Bronchial epithelial cell (primary cell): ENCODE data around the gene STIM2. TPM values are rescaled to one million over a fixed set of nuclear protein-coding genes. Genes with fewer than 3 reads are reported as not detected.
"Not testable (repeated sequence)": the region's sequence is repeated elsewhere in the genome, so short reads cannot be mapped to it uniquely, and the experiment has no call there.

Experiments
- DNase-seq: peaks from one replicate; pipeline ENCODE4 v3.0.0-alpha.2; 2010; ENCODE audit warnings: low read depth
- FAIRE-seq: peaks from 2 replicates; lab custom pipeline; 2011; peaks lifted over from hg19 to GRCh38; lab: Jason Lieb, UNC
- H3K27me3 ChIP-seq: 2 replicates; pipeline ENCODE4 v1.5.1; 2011; ENCODE audit warnings: low read length; ENCODE audit not compliant: control insufficient read depth, insufficient read depth
- H3K36me3 ChIP-seq: 2 replicates; pipeline ENCODE4 v1.5.1; 2011; ENCODE audit warnings: low read length; ENCODE audit not compliant: control insufficient read depth, insufficient read depth
- H3K4me3 ChIP-seq: 2 replicates; pipeline ENCODE4 v1.5.1; 2011; ENCODE audit warnings: mild to moderate bottlenecking, low read depth, low read length, control low read depth
- CTCF ChIP-seq: IDR thresholded peaks from 2 replicates; pipeline ENCODE4 v1.5.1; 2011; ENCODE audit warnings: mild to moderate bottlenecking, moderate library complexity, low read length, control low read depth, inconsistent platforms; ENCODE audit not compliant: insufficient read depth, severe bottlenecking
- total RNA-seq: library from RNA; depleted of rRNA; stranded (reverse); fragments of >200 nt; gene quantifications from 2 replicates; pipeline ENCODE4 v1.2.1, GENCODE V29; 2014

Gene STIM2
- total RNA-seq, 1 donor from 2014 or later = 7.6 TPM

GRCh38 chr4:26822546-26822945 lies 38.1 kb upstream of the STIM2 start:
- DNase-seq (peak; percentile 17), FAIRE-seq (no peak)
- H3K27me3 ChIP-seq = no peaks in the 10 kb centered on the region
- TF ChIP-seq CTCF = no peak
- H3K36me3 ChIP-seq = no peaks in the 10 kb centered on the region
- no peak overlapping the region for H3K4me3 ChIP-seq

- not testable (repeated sequence) for FAIRE-seq, DNase-seq, H3K36me3 ChIP-seq, H3K27me3 ChIP-seq, H3K4me3 ChIP-seq
Observed at GRCh38 chr4:26822974-26823373, 37.7 kb upstream of the STIM2 start.

DNA sequence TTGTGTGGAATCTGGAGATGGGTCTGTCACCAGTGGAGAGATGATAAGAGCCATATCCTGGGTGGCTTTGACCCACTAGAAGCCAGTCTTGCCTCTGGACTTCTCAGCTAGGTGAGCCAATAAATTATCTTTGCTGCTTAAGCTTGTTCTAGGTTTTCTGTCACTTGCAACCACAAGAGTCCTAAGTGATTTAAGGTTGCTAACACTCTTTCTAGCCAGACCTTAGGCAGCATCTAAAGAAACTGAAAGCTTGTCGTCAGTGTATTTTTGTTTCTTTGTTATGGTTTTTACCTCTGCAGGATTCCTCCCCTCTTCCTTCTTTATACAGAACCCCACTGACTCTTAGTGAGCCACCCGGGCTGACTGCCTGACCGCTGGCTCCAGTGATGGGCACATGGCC lies 37.1 kb upstream of the STIM2 start:
- FAIRE-seq (no peak), DNase-seq (no peak)
- Histone ChIP-seq H3K4me3 (no peak overlapping the region), H3K36me3 (no peaks in the 10 kb centered on the region), H3K27me3 (no peaks in the 10 kb centered on the region)
- TF ChIP-seq CTCF = no peak

DNA sequence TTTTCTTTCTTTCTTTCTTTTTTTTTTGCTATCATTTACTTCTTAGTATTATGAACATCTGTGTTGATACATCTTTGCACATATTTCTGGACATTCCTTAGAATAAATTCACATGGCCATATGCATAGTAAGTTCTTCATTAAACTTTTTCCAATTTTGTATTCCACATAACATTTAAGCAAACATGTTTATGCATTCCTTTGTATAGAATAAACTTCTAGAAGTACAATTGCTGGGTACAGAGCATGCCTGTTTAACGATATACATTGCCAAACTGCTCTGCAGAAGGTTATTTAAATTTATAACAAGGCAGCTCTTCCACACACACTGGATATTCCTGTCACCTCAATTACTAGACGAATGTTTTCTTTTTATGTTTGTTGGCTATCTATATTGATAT lies 36.0 kb upstream of the STIM2 start:
- H3K36me3 ChIP-seq = no peaks in the 10 kb centered on the region
- H3K4me3 ChIP-seq = no peak overlapping the region
- no peak for TF ChIP-seq CTCF
- no peak for DNase-seq
- FAIRE-seq = no peak
- H3K27me3 ChIP-seq = no peaks in the 10 kb centered on the region

DNA sequence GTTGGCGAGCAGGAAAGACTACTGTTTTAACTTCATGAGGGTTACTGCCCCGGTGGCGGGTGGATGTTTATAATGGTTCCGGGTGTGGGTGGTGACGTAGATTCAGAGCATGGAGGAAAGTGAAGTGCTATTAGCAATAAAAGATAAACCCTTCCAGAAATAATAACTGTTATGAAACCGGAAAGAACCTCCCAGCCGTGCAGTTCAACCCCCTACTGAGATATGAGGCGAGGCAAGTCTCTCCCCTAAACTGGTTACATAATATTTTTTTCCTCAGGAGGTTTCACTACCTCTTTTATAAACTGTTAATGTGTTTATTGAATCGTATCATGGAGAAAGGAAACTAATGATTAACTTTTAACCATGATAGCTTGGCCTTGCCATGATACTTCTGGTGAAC lies 33.9 kb upstream of the STIM2 start:
- FAIRE-seq (no peak), DNase-seq (no peak)
- H3K27me3 ChIP-seq = no peaks in the 10 kb centered on the region
- no peaks in the 10 kb centered on the region for H3K36me3 ChIP-seq
- no peak overlapping the region for H3K4me3 ChIP-seq
- TF ChIP-seq CTCF = no peak

- not testable (repeated sequence) for H3K36me3 ChIP-seq, DNase-seq, H3K4me3 ChIP-seq, FAIRE-seq, H3K27me3 ChIP-seq
Observed at GRCh38 chr4:26827336-26827735, 33.3 kb upstream of the STIM2 start.

DNA sequence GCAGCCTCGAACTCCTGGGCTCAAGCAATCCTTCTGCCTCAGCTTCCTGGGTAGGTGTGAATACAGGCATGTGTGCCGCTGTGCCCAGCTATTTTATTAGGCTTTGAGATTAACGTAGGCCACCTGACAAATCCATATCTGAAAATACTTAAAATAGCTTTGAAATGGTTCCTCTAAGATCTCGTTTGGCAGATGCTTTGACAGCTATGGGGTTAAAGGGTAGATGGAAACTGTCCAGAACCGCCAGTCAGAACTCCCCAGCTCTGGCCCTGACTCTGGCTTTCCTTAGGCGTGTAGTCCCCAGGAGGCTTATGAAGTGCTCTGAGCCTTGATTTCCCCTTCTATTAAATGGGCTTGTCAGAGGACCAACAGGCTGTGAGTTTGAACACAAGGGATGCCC lies 32.8 kb upstream of the STIM2 start:
- DNase-seq (no peak), FAIRE-seq (no peak)
- no peaks in the 10 kb centered on the region for H3K36me3 ChIP-seq
- no peaks in the 10 kb centered on the region for H3K27me3 ChIP-seq
- no peak for TF ChIP-seq CTCF
- no peak overlapping the region for H3K4me3 ChIP-seq
